ENCODE results near the gene NCEH1. TPM values are rescaled to one million over a fixed set of nuclear protein-coding genes. Genes with fewer than 3 reads are reported as not detected.
"Not testable (repeated sequence)": the region's sequence is repeated elsewhere in the genome, so short reads cannot be mapped to it uniquely, and the experiment has no call there.

NCEH1 gene
- total RNA-seq, 1 donor from 2014 or later = 7.6 TPM

- intact Hi-C loops (cut with micrococcal nuclease) = no loop called here
Measured at GRCh38 chr3:172708921-172709773, 1.7 kb downstream of the NCEH1 start.

GRCh38 chr3:172707967-172708366, 2.9 kb downstream of the NCEH1 start:
- intact Hi-C loops (cut with micrococcal nuclease) = no loop called here

- intact Hi-C loops (cut with micrococcal nuclease) = no loop called here
Measured at GRCh38 chr3:172707030-172707429, 3.8 kb downstream of the NCEH1 start.

- intact Hi-C loops (cut with micrococcal nuclease) = no loop called here
Measured at GRCh38 chr3:172705170-172705569, 5.7 kb downstream of the NCEH1 start.

- intact Hi-C loops (cut with micrococcal nuclease) = no loop called here
Measured at GRCh38 chr3:172704001-172704400, 6.9 kb downstream of the NCEH1 start.

- intact Hi-C loops (cut with micrococcal nuclease) = not testable (repeated sequence)
Measured at GRCh38 chr3:172702731-172703130, 8.1 kb downstream of the NCEH1 start.

- intact Hi-C loops (cut with micrococcal nuclease) = no loop called here
Measured at GRCh38 chr3:172702256-172702655, 8.6 kb downstream of the NCEH1 start.

GRCh38 chr3:172701751-172702150, 9.1 kb downstream of the NCEH1 start:
- intact Hi-C loops (cut with micrococcal nuclease) = no loop called here

- intact Hi-C loops (cut with micrococcal nuclease) = no loop called here
Measured at GRCh38 chr3:172700936-172701455, 9.9 kb downstream of the NCEH1 start.

GRCh38 chr3:172700256-172700655, 10.6 kb downstream of the NCEH1 start:
- intact Hi-C loops (cut with micrococcal nuclease) = no loop called here

- intact Hi-C loops (cut with micrococcal nuclease) = no loop called here
Measured at GRCh38 chr3:172699031-172699430, 11.8 kb downstream of the NCEH1 start.

- intact Hi-C loops (cut with micrococcal nuclease) = no loop called here
Measured at GRCh38 chr3:172698631-172699030, 12.2 kb downstream of the NCEH1 start.

- intact Hi-C loops (cut with micrococcal nuclease) = no loop called here
Measured at GRCh38 chr3:172697558-172697957, 13.3 kb downstream of the NCEH1 start.

- intact Hi-C loops (cut with micrococcal nuclease) = no loop called here
Measured at GRCh38 chr3:172696357-172696756, 14.5 kb downstream of the NCEH1 start.

GRCh38 chr3:172694573-172695246, 16.2 kb downstream of the NCEH1 start:
- intact Hi-C loops (cut with micrococcal nuclease) = no loop called here

GRCh38 chr3:172692751-172693338, 18.0 kb downstream of the NCEH1 start:
- intact Hi-C loops (cut with micrococcal nuclease) = no loop called here

GRCh38 chr3:172690936-172691335, 19.9 kb downstream of the NCEH1 start:
- intact Hi-C loops (cut with micrococcal nuclease) = no loop called here

GRCh38 chr3:172688588-172688987, 22.3 kb downstream of the NCEH1 start:
- intact Hi-C loops (cut with micrococcal nuclease) = no loop called here

- intact Hi-C loops (cut with micrococcal nuclease) = no loop called here
Measured at GRCh38 chr3:172687501-172687900, 23.4 kb downstream of the NCEH1 start.

GRCh38 chr3:172685331-172686214, 25.3 kb downstream of the NCEH1 start:
- intact Hi-C loops (cut with micrococcal nuclease) = no loop called here

GRCh38 chr3:172680684-172681083, 30.2 kb downstream of the NCEH1 start:
- intact Hi-C loops (cut with micrococcal nuclease) = no loop called here

Measured in T-helper 2 cell treated with Interferon-gamma antibody and Interleukin-4, amounts not matched to agents 100 ng/mL and 5 ng/mL, for 36 hours (primary cell).